HepG2 (cell line): ENCODE results near the gene TMEM38B. TPM values are rescaled to one million over a fixed set of nuclear protein-coding genes. Genes with fewer than 3 reads are reported as not detected.

Experiments
- ATAC-seq: fragments of 200-7000 bp; cut with Tn5 transposase; 3 replicates; pipeline ENCODE4 v1.9.1; 2020; ENCODE audit warnings: mild to moderate bottlenecking, moderate library complexity
- BruUV-seq: library from RNA; stranded (reverse); fragments of 400-500 nt; replicated peaks from 2 replicates; lab custom pipeline; 2021; lab: Mats Ljungman, UMichigan
- CTCF ChIA-PET: fragments of 300-600 bp; formaldehyde crosslinking; extraction: SDS; loops from one replicate; lab custom pipeline; 2021; ENCODE audit warnings: low total read pairs, inconsistent platforms, low intra/inter-chr PET ratio; lab: Yijun Ruan, JAX
- POLR2A ChIA-PET: fragments of 350-600 bp; sonication (Branson Sonifier 250); formaldehyde crosslinking; loops from one replicate; lab custom pipeline; 2020; ENCODE audit warnings: antibody characterized with exemption, inconsistent platforms; lab: Yijun Ruan, JAX
- DNase-seq: peaks from one replicate; pipeline ENCODE4 v3.0.0-alpha.2; 2015; ENCODE audit warnings: low spot score
- FAIRE-seq: peaks from 3 replicates; lab custom pipeline; 2011; peaks lifted over from hg19 to GRCh38; lab: Jason Lieb, UNC
- H2AFZ ChIP-seq: one replicate; pipeline ENCODE4 v1.6.1; 2011; ENCODE audit warnings: low read length, inconsistent platforms
- H3K27ac ChIP-seq: fragments of 300-600 bp; 3 replicates; pipeline ENCODE4 v1.8.0; 2011; ENCODE audit warnings: mixed run types, mild to moderate bottlenecking, mixed read lengths, low read length, inconsistent platforms; ENCODE audit not compliant: insufficient read depth; ENCODE audit errors: extremely low read length
- H3K27me3 ChIP-seq, 2 experiments: fragments of 200-600 bp in 1 of 2; 2 replicates in 1 of 2; 3 replicates in 1 of 2; pipeline versions ENCODE4 v1.6.0 to v1.8.0; 2011; ENCODE audit warnings: low read length in 2 of 2, mild to moderate bottlenecking in 2 of 2, moderate library complexity in 2 of 2, inconsistent platforms in 1 of 2; ENCODE audit not compliant: insufficient read depth in 2 of 2, control insufficient read depth in 1 of 2
- H3K36me3 ChIP-seq, 2 experiments: fragments of 200-600 bp in 1 of 2; replicated peaks in 1 of 2; 2 replicates in 1 of 2; 3 replicates in 1 of 2; pipeline versions ENCODE4 v1.5.1 to v1.8.0; 2011; ENCODE audit warnings: low read length in 2 of 2, inconsistent platforms in 1 of 2; ENCODE audit not compliant: insufficient read depth in 2 of 2, control insufficient read depth in 1 of 2
- H3K4me1 ChIP-seq: 2 replicates; pipeline ENCODE4 v1.5.1; 2012; ENCODE audit warnings: low read length, inconsistent platforms; ENCODE audit not compliant: insufficient read depth
- H3K4me2 ChIP-seq: 2 replicates; pipeline ENCODE4 v1.6.0; 2011; ENCODE audit warnings: low read depth, low read length, inconsistent platforms
- H3K4me3 ChIP-seq, 3 experiments: fragments of 200-600 bp in 1 of 3; sonication (generic), shearing (Covaris generic) in 1 of 3; replicated peaks in 1 of 3; 2 replicates each; pipeline ENCODE4 v1.5.1; 2011 to 2016; ENCODE audit warnings: low read length in 3 of 3, inconsistent platforms in 2 of 3, low read depth in 2 of 3, mild to moderate bottlenecking in 2 of 3, control low read depth in 1 of 3, mixed read lengths in 1 of 3; ENCODE audit not compliant: insufficient read depth in 1 of 3
- H3K79me2 ChIP-seq: one replicate; pipeline ENCODE4 v1.6.1; 2011; ENCODE audit warnings: low read length, inconsistent platforms; ENCODE audit not compliant: insufficient read depth
- H3K9ac ChIP-seq: 2 replicates; pipeline ENCODE4 v1.6.0; 2011; ENCODE audit warnings: mild to moderate bottlenecking, low read depth, low read length, inconsistent platforms; ENCODE audit not compliant: insufficient read depth
- H3K9me3 ChIP-seq: 2 replicates; pipeline ENCODE4 v1.5.1; 2012; ENCODE audit warnings: mild to moderate bottlenecking, low read length
- H4K20me1 ChIP-seq: 2 replicates; pipeline ENCODE4 v1.6.0; 2011; ENCODE audit warnings: inconsistent platforms, mild to moderate bottlenecking, low read length, moderate library complexity; ENCODE audit not compliant: insufficient read depth
- ATF1 ChIP-seq: IDR thresholded peaks from 2 replicates; pipeline ENCODE4 v1.6.1; 2016; ENCODE audit warnings: mild to moderate bottlenecking, control low read depth
- CCAR2 ChIP-seq: fragments of 200-400 bp; formaldehyde crosslinking; optimal IDR thresholded peaks from 2 replicates; pipeline ENCODE3; 2018; ENCODE audit warnings: low read depth, mild to moderate bottlenecking, low read length, moderate library complexity
- CREB1 ChIP-seq, 2 experiments: fragments of 450-650 bp in 1 of 2; IDR thresholded peaks; 2 replicates each; pipeline ENCODE4 v1.6.1; 2016 to 2017; ENCODE audit warnings: control low read depth in 1 of 2, mild to moderate bottlenecking in 1 of 2, missing compliant biosample characterization in 1 of 2, missing genetic modification characterization in 1 of 2
- FOXA3 ChIP-seq: IDR thresholded peaks from 2 replicates; pipeline ENCODE4 v1.6.1; 2016; ENCODE audit warnings: missing genetic modification reagents, missing compliant biosample characterization
- GTF2F1 ChIP-seq: fragments of 150-350 bp; IDR thresholded peaks from 2 replicates; pipeline ENCODE4 v1.6.1; 2014; ENCODE audit warnings: low read length
- KDM5B ChIP-seq: sonication (generic); formaldehyde crosslinking; IDR thresholded peaks from 2 replicates; pipeline ENCODE4 v1.4.0; 2020; ENCODE audit warnings: missing genetic modification reagents, mild to moderate bottlenecking, borderline replicate concordance
- PHF8 ChIP-seq: sonication (generic); formaldehyde crosslinking; IDR thresholded peaks from 2 replicates; pipeline ENCODE4 v1.5.0; 2020; ENCODE audit warnings: missing genetic modification reagents
- SP2 ChIP-seq: sonication (generic); formaldehyde crosslinking; IDR thresholded peaks from 2 replicates; pipeline ENCODE4 v1.5.1; 2020; ENCODE audit warnings: mild to moderate bottlenecking, missing genetic modification reagents
- UBTF ChIP-seq: sonication (generic); formaldehyde crosslinking; IDR thresholded peaks from 2 replicates; pipeline ENCODE4 v1.4.0; 2020; ENCODE audit warnings: mild to moderate bottlenecking, missing genetic modification reagents
- ZBTB10 ChIP-seq: sonication (generic); formaldehyde crosslinking; IDR thresholded peaks from 2 replicates; pipeline ENCODE4 v1.4.0; 2020; ENCODE audit warnings: missing genetic modification reagents, borderline replicate concordance
- ZNF205 ChIP-seq: IDR thresholded peaks from 2 replicates; pipeline ENCODE4 v1.6.1; 2018; ENCODE audit warnings: missing biosample characterization, missing genetic modification reagents
- ZNF280B ChIP-seq: sonication (generic); formaldehyde crosslinking; IDR thresholded peaks from 2 replicates; pipeline ENCODE4 v1.5.0; 2020; ENCODE audit warnings: missing genetic modification reagents, mild to moderate bottlenecking, borderline replicate concordance
- ZNF552 ChIP-seq: sonication (generic); formaldehyde crosslinking; IDR thresholded peaks from 2 replicates; pipeline ENCODE4 v1.9.0; 2022; ENCODE audit warnings: missing genetic modification reagents, mild to moderate bottlenecking, borderline replicate concordance
- ZNF580 ChIP-seq: IDR thresholded peaks from 2 replicates; pipeline ENCODE4 v1.6.1; 2016; ENCODE audit warnings: low read depth, borderline replicate concordance
- ZNF652 ChIP-seq: IDR thresholded peaks from 2 replicates; pipeline ENCODE4 v1.6.1; 2016; ENCODE audit warnings: low read depth, borderline replicate concordance
- WGBS: methylation state at CpG from one replicate; pipeline ENCODE4 v1.1.6; 2017; ENCODE audit warnings: low lambda C conversion rate; 5-methylcytosine and 5-hydroxymethylcytosine counted together
- in situ Hi-C: cut with HindIII; loops from 2 replicates; pipeline ENCODE4 v1.10.0; 2017; ENCODE audit warnings: low pct_unique_long_range_greater_than_20kb; ENCODE audit not compliant: extremely low pct_ligation_motif_present
- intact Hi-C: fragments of 100-400 bp; cut with micrococcal nuclease; formaldehyde crosslinking; loops from one replicate; pipeline ENCODE4 v1.10.0; 2022; ENCODE audit not compliant: unreplicated experiment
- polyA plus RNA-seq, 8 experiments: library from polyadenylated mRNA; depleted of rRNA in 3 of 8; stranded (reverse) in 7 of 8; unstranded in 1 of 8; fragments of >200 nt; fragmentation: Illumina TruSeq in 4 of 8; extraction: Trizol in 4 of 8; gene quantifications; 2 replicates each; pipeline versions ENCODE4 v1.2.1 to v1.2.3, GENCODE V29; 2011 to 2016; ENCODE audit warnings: low read depth in 4 of 8, missing spikeins in 1 of 8, mixed read lengths in 1 of 8; ENCODE audit not compliant: insufficient read depth in 1 of 8
- total RNA-seq, 5 experiments: library from RNA; depleted of rRNA; stranded (reverse); fragments of >200 nt; fragmentation: Illumina TruSeq; extraction: Trizol; gene quantifications; 2 replicates each; pipeline ENCODE4 v1.2.3, GENCODE V29; 2016; ENCODE audit warnings: low read depth in 1 of 5

Gene TMEM38B
- total and polyA plus RNA-seq, 2 of the 13 experiments (the other 11 are each of a cell fraction or from before 2014, with no cell fraction given): 13.4 to 32.4 TPM

GRCh38 chr9:105661011-105661410 is 33.3 kb upstream of the TMEM38B start:
- ChIA-PET CTCF (no interaction called here), POLR2A (no interaction called here)
- intact Hi-C loops: no loop called here
- no TSS peak for BruUV-seq
- Histone ChIP-seq H3K27me3 (peaks cover 3 to 20% of the 10 kb centered on the region in 2 experiments; a peak in 3 of 5 replicates), H3K4me1 (peaks cover 10% of the 10 kb centered on the region), H3K9me3 (no peaks in the 10 kb centered on the region), H3K36me3 (no peaks in the 10 kb centered on the region), H3K4me3 (no peak overlapping the region), H3K27ac (no peak overlapping the region), H2AFZ (no peak overlapping the region), H3K9ac (no peak overlapping the region), H3K4me2 (no peak overlapping the region)
- no peak for FAIRE-seq
- no peak for ATAC-seq
- WGBS: 57% methylated on average over 4 of the region's 4 CpGs
- no peak for DNase-seq
- TF ChIP-seq ZNF552 (CRISPR knock-in tag): no peak
- TF ChIP-seq GTF2F1: no peak
- no peak for TF ChIP-seq ZBTB10 (CRISPR knock-in tag)
- TF ChIP-seq KDM5B (CRISPR knock-in tag): no peak
- TF ChIP-seq FOXA3: no peak
- TF ChIP-seq CREB1 (IDR thresholded peaks at IDR 0.05): no peak
- TF ChIP-seq CREB1 (CRISPR knock-in tag; IDR thresholded peaks at IDR 0.05): no peak
- no peak for TF ChIP-seq PHF8 (CRISPR knock-in tag)
- no peak for TF ChIP-seq CCAR2
- TF ChIP-seq ZNF652: no peak
- no peak for TF ChIP-seq ATF1
- TF ChIP-seq ZNF280B: no peak
- no peak for TF ChIP-seq ZNF205 (CRISPR knock-in tag)
- no peak for TF ChIP-seq UBTF (CRISPR knock-in tag)
- TF ChIP-seq ZNF580 (CRISPR knock-in tag): no peak
- TF ChIP-seq SP2: no peak
- TF ChIP-seq, all 625 proteins: peak for 0
- in situ Hi-C loops: no loop called here
- Histone ChIP-seq H3K79me2 (no peaks in the 10 kb centered on the region), H4K20me1 (no peaks in the 10 kb centered on the region)
